Sigmoid colon (tissue), 7 donors: ENCODE data around the gene TRIM14. TPM values are rescaled to one million over a fixed set of nuclear protein-coding genes. Genes with fewer than 3 reads are reported as not detected.
A peak's percentile ranks its signal among the peaks of the same experiment; 100 is the strongest.
"Not testable (repeated sequence)": the region's sequence is repeated elsewhere in the genome, so short reads cannot be mapped to it uniquely, and the experiment has no call there.

Experiments used
- DNase-seq: peaks from one replicate; pipeline ENCODE4 v3.0.0-alpha.2; 2019
- H3K27ac ChIP-seq, 4 donors: fragments of 200-600 bp; sonication (generic); one replicate each; pipeline ENCODE4 v1.5.1; 2016 to 2019; ENCODE audit warnings: mild to moderate bottlenecking in 1 of 4
- H3K27me3 ChIP-seq, 3 donors: fragments of 200-600 bp; sonication (generic); one replicate each; pipeline ENCODE4 v1.5.1; 2019; ENCODE audit warnings: mild to moderate bottlenecking in 1 of 3
- H3K36me3 ChIP-seq, 4 donors: fragments of 200-600 bp; sonication (generic); one replicate each; pipeline ENCODE4 v1.5.1; 2016 to 2019
- H3K4me1 ChIP-seq, 4 donors: fragments of 200-600 bp; sonication (generic); one replicate each; pipeline ENCODE4 v1.5.1; 2017 to 2019
- H3K4me3 ChIP-seq, 4 donors: fragments of 200-600 bp; sonication (generic); one replicate each; pipeline ENCODE4 v1.5.1; 2017 to 2019; ENCODE audit warnings: mild to moderate bottlenecking in 2 of 4, moderate library complexity in 1 of 4
- H3K9me3 ChIP-seq, 4 donors: fragments of 200-600 bp in 3 of 4; sonication (generic) in 3 of 4; one replicate each; pipeline versions ENCODE4 v1.5.1 to v1.6.1; 2013 to 2019
- CTCF ChIP-seq, 4 experiments: fragments of 450-650 bp in 3 of 4; fragments of 200-600 bp in 1 of 4; IDR thresholded peaks; one replicate each; pipeline ENCODE4 v1.5.1; 2016 to 2019; ENCODE audit warnings: antibody characterized with exemption in 4 of 4, mild to moderate bottlenecking in 3 of 4, moderate library complexity in 2 of 4
- EP300 ChIP-seq, 4 donors: sonication (generic); formaldehyde crosslinking; IDR thresholded peaks; one replicate each; pipeline ENCODE4 v1.6.1; 2017; ENCODE audit warnings: antibody characterized with exemption in 4 of 4
- POLR2A ChIP-seq, 2 donors: fragments of 450-650 bp; IDR thresholded peaks; one replicate each; pipeline ENCODE4 v1.6.1; 2016; ENCODE audit warnings: antibody characterized with exemption in 2 of 2, mild to moderate bottlenecking in 2 of 2, moderate library complexity in 2 of 2
- POLR2AphosphoS5 ChIP-seq, 4 donors: sonication (generic); formaldehyde crosslinking; IDR thresholded peaks; one replicate each; pipeline ENCODE4 v1.6.1; 2017; ENCODE audit warnings: antibody characterized with exemption in 4 of 4
- WGBS, 2 donors: extraction: QIAGEN DNeasy Blood & Tissue Kit; methylation state at CpG; one replicate each; pipeline ENCODE4 v1.1.7; 2013; 5-methylcytosine and 5-hydroxymethylcytosine counted together
- intact Hi-C: fragments of 100-400 bp; cut with DNase I; formaldehyde crosslinking; loops from one replicate; pipeline ENCODE4 v1.15.1; 2023
- polyA plus RNA-seq, 3 donors: library from polyadenylated mRNA; stranded (reverse); fragments of 200-250 nt; gene quantifications; one replicate each; pipeline ENCODE4 v1.2.3, GENCODE V29; 2013
- total RNA-seq, 4 donors: library from RNA; depleted of rRNA; stranded (reverse); fragments of >200 nt; gene quantifications; one replicate each; pipeline ENCODE4 v1.1.0, GENCODE V29; 2016
- donor health status: healthy with polysubstance abuse.
- donor health status: Bipolar disorder and iron deficiency.
- donor health status: healthy.

The TRIM14 gene
- total and polyA plus RNA-seq, 7 donors, result 7.2 to 40.1 (median 13.2) TPM

- peaks cover 0 to 15% (median 8%) of the 10 kb centered on the region in 4 donors for H3K4me1 ChIP-seq
- TF ChIP-seq POLR2A (IDR thresholded peaks at IDR 0.05) (no peak), POLR2AphosphoS5 (IDR thresholded peaks at IDR 0.05) (no peak), EP300 (IDR thresholded peaks at IDR 0.05) (no peak), CTCF (IDR thresholded peaks at IDR 0.05) (no peak)
- no peak for DNase-seq
- peak overlapping the region in 2 of 4 donors; percentile 14 to 40 for H3K27ac ChIP-seq
- no peaks in the 10 kb centered on the region for H3K36me3 ChIP-seq
- intact Hi-C loops, result no loop called here
- no peak overlapping the region for H3K4me3 ChIP-seq
- 6 to 24% methylated on average over 3 of the region's 3 CpGs for WGBS, 2 donors
- H3K9me3 ChIP-seq, result no peaks in the 10 kb centered on the region
- H3K27me3 ChIP-seq, result no peaks in the 10 kb centered on the region
These were observed 2.0 kb upstream of the TRIM14 start for GRCh38 chr9:98121058-98121457.

GRCh38 chr9:98120476-98120875 is 1.5 kb upstream of the TRIM14 start:
- Histone ChIP-seq H3K4me1 (peaks cover 0 to 15% (median 8%) of the 10 kb centered on the region in 4 donors), H3K4me3 (no peak overlapping the region), H3K9me3 (no peaks in the 10 kb centered on the region), H3K36me3 (no peaks in the 10 kb centered on the region), H3K27ac (peak overlapping the region; percentile 14 to 55 (median 28)), H3K27me3 (no peaks in the 10 kb centered on the region)
- TF ChIP-seq POLR2AphosphoS5 (IDR thresholded peaks at IDR 0.05), result no peak
- no peak for TF ChIP-seq POLR2A (IDR thresholded peaks at IDR 0.05)
- no peak for TF ChIP-seq EP300 (IDR thresholded peaks at IDR 0.05)
- no peak for TF ChIP-seq CTCF (IDR thresholded peaks at IDR 0.05)
- DNase-seq, result no peak
- intact Hi-C loops, result no loop called here
- 16 to 61% methylated on average over 3 of the region's 3 CpGs for WGBS, 2 donors

- intact Hi-C loops, result no loop called here
These were observed 910 bp downstream of the TRIM14 start for GRCh38 chr9:98117984-98118639.

GRCh38 chr9:98117097-98117496 is 1.9 kb downstream of the TRIM14 start:
- H3K27ac ChIP-seq, H3K4me3 ChIP-seq, H3K27me3 ChIP-seq, DNase-seq, intact Hi-C loops, H3K9me3 ChIP-seq, H3K36me3 ChIP-seq: not testable (repeated sequence)
- H3K4me1 ChIP-seq, result peaks cover 0 to 15% (median 8%) of the 10 kb centered on the region in 4 donors
- WGBS, 2 donors, result 95 to 96% methylated on average over 6 of the region's 6 CpGs

More at GRCh38 chr9:98117984-98118639, 910 bp downstream of the TRIM14 start:
- Histone ChIP-seq H3K36me3 (no peaks in the 10 kb centered on the region), H3K4me1 (peaks cover 0 to 15% (median 8%) of the 10 kb centered on the region in 4 donors), H3K9me3 (no peaks in the 10 kb centered on the region), H3K27me3 (no peaks in the 10 kb centered on the region), H3K4me3 (peak overlapping the region; percentile 49 to 82 (median 73)), H3K27ac (peak overlapping the region; percentile 55 to 68 (median 65))
- TF ChIP-seq POLR2A (IDR thresholded peaks at IDR 0.05), result no peak
- no peak for TF ChIP-seq CTCF (IDR thresholded peaks at IDR 0.05)
- no peak for TF ChIP-seq POLR2AphosphoS5 (IDR thresholded peaks at IDR 0.05)
- TF ChIP-seq EP300 (IDR thresholded peaks at IDR 0.05), result no peak
- WGBS, 2 donors, result 36 to 41% methylated on average over 5 of the region's 5 CpGs
- no peak for DNase-seq

GRCh38 chr9:98109052-98109451 is 10.0 kb downstream of the TRIM14 start:
- Histone ChIP-seq H3K36me3 (no peaks in the 10 kb centered on the region), H3K27me3 (no peaks in the 10 kb centered on the region), H3K4me1 (no peaks in the 10 kb centered on the region), H3K27ac (no peak overlapping the region), H3K4me3 (no peak overlapping the region), H3K9me3 (peaks cover 0 to 4% (median 0%) of the 10 kb centered on the region in 4 donors)
- DNase-seq, result no peak
- WGBS, 2 donors, result 54 to 80% methylated on average over 3 of the region's 3 CpGs
- intact Hi-C loops, result no loop called here
- TF ChIP-seq EP300 (IDR thresholded peaks at IDR 0.05) (no peak), CTCF (IDR thresholded peaks at IDR 0.05) (no peak), POLR2AphosphoS5 (IDR thresholded peaks at IDR 0.05) (no peak), POLR2A (IDR thresholded peaks at IDR 0.05) (no peak)
